ENCODE results near the gene KDM6B.

Gene KDM6B

DNA sequence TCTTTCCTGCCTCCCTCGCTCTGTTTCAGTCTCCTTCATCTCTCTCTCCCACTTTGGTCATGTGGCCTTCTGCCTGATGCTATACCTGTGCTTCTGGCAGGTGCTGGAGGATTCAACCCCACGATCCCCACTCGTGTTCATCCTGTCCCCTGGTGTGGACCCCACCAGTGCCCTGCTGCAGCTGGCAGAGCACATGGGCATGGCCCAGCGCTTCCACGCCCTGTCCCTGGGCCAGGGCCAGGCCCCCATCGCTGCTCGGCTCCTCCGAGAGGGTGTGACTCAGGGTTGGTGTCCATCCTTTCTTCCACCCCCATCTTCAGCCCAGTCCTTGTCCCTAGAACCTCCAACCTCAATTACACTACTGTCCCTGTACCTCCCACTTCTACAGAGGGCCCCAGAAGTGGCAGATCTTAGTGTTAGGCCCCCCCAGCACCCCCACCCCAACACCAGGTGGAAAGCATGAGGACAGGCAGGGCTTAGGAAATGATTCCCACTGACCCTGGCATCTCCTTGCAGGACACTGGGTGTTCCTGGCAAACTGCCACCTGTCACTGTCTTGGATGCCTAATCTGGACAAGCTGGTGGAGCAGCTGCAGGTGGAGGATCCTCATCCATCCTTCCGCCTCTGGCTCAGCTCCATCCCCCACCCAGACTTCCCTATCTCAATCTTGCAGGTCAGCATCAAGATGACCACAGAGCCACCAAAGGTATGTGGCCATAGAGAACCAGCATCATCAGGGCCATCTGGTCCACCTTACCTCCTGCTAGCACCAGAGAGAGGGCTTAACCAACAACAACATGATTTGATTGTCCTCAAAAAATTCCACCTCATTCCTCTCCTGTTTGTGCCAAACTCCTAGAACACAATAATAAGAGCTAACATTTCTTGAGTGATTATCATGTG is 9.7 kb upstream of the KDM6B start:
- no peak for DNase-seq

DNA sequence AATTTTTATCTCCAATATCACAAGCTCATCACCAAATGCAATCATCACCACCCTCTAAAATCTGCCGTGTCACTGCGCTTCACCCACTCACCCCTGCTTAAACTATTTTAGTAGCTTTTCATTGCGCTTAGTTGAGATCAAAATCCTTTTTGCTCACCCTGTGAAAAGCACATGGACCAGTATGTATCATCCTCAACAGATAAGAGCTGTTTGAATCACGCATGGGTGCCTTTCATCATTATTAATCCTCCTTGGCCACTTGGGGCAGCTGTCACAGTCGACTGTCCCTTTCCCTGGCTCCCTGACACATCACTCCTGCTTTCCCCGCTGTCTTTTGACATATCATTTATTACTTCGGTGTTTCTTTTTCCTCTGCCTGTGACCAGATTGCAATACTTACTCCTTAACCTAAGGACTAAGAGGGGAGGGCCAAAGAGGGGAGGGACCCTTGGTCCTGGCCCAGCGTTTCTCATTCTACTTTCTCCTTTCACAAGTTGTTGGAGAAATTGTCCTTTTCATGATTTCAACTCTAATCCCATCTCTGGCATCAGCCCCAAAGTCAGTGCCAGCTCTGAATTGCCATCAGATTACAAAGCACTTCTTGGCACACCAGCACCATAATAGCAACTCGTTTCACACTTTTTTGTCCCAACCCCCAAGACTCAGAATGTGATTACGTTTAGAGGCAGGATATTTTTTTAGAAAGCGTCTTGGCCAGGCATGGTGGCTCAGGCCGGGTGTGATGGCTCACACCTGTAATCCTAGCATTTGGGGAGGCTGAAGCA is 8.6 kb upstream of the KDM6B start:
- no peak for DNase-seq

DNA sequence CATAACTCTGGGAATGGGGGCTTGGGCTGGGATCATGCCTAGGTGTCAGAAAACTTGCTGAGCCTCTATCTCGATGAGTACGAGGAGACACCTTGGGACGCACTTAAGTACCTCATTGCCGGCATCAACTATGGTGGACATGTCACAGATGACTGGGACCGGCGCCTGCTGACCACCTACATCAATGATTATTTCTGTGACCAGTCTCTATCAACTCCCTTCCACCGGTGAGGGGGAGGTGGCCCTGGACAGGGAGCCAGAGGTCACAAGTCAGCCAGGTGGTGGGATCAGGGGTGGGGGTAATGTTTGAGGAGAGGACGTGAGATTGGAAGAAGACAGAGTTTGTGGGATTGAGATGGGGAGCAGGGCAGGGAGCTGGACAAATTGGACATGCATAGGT is 3.4 kb upstream of the KDM6B start:
- DNase-seq, result no peak

DNA sequence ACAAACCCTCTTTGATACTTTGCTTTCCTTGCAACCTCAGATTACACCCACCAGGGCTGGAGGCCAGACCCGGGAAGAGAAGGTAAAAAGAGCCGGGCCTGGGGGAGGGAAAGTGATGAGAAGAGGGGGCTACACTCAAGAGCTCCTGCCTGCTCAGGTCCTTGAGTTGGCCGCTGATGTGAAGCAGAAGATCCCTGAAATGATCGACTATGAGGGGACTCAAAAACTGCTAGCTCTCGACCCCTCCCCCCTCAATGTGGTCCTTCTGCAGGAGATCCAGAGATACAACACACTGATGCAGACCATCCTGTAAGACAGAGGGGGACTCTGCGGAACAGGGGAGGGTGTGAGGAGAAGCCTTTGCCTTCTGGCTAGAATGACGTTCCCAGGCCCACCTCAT is 2.8 kb upstream of the KDM6B start:
- DNase-seq, result no peak

DNA sequence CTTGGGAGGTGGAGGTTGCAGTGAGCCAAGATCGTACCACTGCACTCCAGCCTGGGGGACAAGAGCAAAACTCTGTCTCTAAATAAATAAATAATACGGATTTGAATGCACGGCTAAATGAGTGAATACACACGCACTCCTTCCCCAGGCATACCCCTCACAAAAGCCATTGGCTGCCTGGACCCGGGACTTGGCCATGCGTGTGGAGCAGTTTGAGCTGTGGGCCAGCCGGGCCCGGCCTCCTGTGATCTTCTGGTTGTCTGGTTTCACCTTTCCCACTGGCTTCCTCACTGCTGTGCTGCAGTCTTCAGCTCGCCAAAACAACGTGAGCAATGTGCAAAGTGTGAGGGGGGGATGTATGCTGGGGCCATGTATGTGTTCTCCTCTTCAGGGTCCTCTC is 1.6 kb upstream of the KDM6B start:
- DNase-seq, result no peak

DNA sequence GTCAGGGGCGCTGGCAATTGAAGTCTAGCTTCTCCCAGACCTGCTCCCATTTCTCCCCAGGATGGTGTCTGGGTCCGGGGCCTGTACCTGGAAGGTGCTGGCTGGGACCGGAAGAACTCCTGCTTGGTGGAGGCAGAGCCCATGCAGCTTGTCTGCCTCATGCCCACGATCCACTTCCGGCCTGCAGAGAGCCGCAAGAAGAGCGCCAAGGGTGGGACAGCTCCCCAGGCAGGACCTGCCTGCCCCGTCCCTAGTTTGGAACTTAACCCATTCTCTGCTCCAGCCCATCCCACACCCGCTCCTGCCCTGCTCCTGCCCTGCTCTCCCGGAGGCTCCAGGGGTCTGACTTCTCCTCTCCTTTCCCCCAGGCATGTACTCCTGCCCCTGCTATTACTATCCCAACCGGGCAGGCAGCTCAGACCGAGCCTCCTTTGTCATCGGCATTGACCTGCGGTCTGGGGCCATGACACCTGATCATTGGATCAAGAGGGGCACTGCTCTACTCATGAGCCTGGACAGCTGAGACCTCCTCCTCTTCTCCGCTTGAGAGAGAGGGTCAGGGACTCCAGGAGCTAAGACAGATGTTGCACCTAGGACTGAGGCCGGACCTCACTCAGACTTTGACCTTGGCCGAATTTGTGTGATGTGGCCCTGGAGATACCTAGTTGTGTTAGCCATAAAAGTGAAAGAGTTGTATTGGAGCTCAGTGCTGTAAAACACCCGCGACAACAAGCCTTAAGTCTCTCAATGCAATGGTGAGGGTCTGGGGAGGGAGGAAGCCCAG is 814 bp upstream of the KDM6B start:
- no peak for DNase-seq

DNA sequence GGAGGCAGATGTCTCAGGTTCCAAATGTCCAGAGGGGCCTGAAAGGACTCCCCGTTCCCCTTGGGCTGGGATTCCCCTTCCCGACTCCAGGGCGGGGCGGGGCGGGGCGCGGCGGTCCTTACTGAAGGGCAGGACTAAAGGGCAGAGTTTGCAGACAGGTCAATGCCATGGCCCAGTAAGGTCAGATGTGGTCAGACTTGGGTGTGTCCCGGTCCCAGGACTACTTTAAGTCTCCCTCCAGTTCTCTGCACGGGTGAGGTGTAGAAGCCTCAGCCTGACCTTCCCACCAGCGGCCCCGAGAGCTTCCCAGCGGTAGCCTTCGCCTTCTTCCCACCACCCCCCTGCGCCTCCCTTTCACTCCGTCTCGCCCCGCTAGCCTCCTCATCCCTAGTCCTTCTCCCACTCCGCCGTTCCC is 532 bp downstream of the KDM6B start:
- DNase-seq, result no peak

DNA sequence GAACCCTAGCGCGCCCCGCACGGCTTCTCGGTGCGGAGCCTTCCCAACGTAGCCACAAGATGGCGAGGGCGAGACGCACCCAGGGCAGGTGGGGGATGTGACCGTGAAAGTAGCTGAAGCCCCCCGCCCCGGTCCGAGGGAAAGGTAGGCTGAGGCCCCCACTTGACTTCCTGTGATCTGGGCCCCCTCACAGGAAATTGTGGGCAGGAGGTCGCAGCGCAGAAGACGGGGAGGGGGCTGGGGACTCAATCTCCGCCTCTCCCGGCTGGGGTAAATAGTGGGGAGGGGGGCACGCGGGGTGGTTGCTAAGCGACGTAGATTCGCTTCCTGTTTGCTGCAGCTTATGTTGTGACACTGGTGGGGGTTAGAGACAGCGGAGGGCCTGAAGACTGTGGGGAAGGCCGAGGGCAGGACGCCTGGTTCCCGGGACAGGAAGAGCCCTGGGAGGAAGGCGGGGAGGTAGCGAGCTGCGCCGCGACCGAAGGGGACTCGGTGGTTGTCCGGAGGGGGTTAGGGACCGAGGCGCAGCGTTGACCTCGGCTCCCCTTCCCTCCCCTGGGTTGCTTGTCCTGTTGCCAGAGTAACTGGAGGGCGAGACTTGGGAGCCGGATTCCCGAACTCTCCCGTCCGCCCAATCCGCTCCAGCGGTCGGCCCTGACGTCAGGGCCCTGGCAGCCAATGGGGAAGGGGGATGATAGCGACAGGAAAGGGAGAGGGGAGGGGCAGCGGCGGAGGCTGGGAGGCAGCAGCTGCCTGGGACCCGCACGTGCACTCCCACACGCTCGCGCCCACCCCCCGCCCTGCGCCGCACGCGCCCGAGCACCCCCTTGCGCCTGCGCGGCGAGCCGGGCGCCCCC is 1.2 kb downstream of the KDM6B start:
- peak; percentile 95 for DNase-seq

DNA sequence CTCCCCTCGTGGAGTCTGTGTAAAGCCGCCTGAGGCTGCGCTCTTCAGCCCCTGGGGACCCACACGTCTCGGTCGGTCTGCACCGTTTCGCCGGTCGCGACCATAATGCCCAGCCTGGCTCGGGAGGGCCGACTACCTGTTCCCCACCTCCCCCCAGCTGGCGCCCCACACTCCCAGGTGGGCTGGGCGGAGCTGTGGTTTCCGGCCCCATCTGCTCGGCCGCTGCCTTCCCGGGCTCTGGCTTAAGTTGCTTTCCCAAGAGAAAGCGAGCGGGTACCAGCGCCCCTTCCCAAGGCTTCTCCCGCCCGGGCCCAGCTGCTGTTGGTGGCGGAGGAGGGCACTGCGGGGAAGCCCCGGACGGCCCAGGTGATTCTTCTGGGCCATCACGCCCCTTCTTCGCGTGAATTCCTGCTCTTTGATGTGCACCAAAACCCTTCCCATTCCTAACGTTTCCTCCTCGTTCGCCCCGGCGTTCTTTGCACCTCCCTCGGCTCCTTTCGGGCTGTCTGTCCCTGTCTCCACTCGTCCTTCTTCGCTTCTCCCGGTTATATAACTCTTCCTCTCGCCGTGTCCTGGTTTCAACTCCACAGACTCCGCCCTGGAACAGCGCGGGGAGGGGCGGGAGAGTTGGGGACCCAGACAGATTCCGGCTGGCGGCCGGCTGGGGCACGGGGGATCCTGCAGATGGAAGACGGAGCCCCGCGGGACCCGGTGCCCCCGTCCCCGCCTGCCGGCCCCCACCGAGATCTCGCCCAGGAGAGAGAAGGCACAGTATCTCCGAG is 2.0 kb downstream of the KDM6B start:
- peak; percentile 48 for DNase-seq

DNA sequence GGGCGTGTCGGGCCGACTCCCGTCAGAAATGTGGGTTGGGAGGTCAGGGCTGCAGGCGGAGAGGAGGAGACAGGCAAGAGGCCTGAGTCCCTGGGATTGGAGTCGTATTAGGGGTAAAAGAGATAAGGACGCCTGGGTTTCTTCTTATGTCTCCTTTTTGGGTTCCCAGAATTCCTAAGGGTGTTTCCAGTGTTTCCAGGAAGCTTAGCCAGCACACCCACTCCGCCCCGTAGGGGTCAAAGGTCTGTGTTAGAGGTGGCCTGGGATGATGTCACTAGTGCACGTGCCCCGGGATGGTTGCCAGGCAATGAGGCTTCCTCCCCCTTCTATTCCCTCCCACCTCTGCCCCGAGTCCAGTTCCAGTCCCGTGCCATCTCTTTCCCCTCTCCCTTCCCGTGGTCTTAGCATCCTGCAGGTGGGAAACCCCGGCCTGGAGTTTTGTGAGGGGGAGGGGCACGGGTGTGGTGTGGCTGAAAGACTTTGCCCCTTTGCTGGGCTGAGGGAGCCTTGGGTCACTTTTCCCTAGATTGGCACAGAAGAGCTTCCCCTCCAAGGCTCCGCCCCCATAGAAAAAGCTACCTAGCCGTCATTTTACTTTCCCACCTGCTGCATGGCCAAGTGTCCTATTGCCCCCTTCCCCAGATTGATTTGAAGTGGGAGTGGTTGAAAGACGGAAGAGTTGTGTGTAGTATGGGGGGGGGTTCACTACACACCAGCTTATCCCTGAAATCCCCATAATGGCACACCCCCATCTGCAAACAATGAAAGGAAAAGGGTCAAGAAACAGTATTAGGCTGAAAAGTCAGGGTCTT is 2.8 kb downstream of the KDM6B start:
- DNase-seq, result peak; percentile 98

DNA sequence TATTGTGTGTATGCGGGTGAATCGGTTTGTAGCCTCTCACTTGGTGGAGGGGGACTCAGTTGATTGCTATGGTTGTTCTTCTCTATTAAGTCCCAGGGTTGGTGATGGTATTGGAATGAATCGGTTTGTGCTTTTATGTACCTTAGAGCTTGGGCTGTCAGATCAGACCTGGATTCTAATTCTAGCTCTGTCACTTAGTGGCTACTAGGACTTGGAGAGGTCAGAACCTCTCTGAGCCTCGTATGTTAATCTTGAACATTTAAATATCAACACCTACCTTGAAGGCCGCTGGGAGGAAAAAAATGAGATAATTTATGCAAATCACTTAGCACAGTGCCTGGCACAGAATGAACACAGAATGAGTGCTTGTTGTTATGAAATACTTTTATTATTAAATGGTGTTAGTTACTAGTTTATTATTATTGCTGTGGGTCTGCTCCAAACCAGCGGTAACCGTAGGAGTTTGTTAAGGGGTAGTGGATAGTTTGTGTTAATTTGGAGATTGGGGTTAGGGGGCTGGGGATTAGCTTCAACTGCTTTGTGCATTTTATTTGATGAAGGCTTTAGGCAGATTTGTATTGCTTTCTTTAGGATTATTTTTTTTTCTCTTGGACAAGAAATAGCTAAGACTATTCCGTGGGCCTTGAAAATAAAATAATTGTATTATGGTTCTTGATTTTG is 3.5 kb downstream of the KDM6B start:
- peak; percentile 70 for DNase-seq

DNA sequence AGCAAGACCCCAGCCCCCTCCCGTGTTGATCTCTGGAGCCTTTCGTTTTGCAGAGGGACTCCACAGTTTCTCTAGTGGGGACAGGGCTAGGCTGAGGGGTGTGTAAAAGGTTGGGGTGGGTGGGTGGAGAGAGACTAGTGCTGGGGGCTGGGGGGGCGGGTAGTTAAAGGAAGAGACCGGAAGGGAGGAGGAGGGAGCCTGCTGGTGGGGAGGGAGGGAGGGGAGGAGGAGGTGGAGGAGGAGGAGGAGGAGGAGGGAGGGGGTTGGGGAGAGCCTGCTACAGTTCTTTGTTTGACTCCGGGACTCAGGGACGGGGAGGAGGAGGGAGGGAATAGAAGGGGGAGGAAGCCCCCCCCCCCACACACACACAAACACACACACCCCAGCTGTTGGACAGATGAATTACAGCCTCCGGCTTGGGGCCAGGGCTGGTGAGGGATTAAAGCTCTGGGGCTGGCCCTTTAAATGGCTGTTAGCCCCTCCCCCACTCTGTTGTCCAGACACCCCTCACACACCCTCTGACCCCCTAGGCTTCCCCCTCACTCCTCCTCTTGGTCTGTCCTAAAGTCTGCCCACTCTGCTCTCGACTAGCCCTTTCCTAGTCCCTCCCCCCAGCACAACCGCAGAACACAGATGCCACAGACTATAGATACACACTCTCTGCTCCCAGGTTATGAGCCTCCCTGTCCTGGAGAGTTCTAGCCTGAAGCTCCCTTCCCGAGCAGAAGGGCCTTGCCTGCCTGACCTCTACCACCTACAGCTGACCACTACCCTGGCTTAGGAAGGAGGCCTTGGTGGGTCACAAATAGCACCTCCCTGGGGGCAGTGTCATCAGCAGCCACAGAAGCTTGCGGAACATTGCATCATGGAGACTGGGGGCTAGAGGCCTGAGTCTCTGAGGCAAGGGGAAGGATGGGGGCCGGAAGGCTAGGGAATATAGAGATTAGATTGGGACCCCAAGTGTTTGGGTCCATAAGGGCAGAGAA is 4.4 kb downstream of the KDM6B start:
- peak; percentile 42 for DNase-seq

DNA sequence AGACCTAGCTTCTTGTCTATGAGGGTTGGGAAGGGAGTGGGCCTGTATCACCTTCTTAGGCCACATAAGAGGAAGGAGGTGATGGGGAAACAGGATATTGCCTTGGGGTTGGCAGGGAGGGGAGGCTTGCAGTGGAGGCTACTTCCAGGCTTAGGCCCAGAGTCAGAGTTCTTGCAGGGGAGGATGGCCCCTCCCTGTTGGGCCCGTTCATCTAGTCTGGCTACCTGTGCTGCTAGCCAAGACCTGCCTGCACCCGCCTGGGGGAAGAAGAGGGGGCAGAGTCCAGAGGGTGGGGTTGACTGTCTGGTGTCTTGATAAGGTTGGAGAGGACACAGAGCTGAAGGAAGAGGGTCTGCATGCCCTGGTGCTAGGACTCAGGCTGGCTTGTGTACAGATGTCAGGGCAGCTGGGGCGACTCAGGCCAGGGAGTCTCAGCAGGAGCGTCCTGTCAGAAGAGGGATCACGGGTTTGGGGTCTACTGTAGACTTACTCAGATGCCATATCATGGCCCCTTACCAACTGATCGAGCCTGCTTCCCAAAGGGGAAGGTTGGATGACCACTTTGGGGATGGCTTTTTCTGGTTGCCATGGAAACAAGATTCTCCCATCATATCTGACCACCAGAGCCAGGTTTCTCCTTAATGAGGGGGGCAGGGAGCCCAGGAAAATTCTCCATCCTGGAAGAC is 5.3 kb downstream of the KDM6B start:
- DNase-seq, result no peak

DNA sequence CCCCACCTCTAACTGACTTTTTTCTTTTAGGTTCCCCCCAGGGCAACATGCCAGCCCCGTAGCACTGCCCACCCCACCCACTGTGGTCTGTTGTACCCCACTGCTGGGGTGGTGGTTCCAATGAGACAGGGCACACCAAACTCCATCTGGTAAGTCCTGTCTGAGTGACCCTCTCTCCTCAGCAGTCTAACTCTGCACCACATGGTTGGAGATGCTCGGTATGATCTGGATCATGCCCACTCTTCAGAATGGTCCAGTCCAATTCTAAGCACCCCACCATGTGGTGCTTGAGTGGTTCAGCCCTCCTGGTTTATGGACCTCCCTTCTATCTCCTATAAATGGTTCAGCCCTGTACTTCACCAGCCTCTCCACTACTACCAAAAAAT is 5.9 kb downstream of the KDM6B start:
- DNase-seq, result peak; percentile 8

DNA sequence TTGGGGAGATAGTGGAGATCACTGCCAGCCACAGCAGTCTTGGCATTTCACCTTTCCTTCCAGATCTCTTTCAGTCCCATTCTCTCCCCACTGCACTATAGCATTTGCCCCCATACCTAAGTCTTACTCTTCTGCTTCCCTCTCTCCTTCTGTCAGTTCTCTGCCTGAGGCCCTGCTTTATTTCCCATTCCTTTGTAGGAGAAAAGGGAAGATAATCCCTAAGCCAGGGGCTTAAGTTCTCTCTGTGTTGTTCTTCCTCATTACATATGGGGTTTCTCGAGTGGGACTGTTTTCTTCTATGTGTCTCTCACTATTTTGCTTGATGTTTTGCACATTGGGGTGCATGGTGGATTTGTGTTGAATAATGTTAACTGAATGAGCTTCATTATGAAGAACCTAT is 6.4 kb downstream of the KDM6B start:
- DNase-seq, result no peak

DNA sequence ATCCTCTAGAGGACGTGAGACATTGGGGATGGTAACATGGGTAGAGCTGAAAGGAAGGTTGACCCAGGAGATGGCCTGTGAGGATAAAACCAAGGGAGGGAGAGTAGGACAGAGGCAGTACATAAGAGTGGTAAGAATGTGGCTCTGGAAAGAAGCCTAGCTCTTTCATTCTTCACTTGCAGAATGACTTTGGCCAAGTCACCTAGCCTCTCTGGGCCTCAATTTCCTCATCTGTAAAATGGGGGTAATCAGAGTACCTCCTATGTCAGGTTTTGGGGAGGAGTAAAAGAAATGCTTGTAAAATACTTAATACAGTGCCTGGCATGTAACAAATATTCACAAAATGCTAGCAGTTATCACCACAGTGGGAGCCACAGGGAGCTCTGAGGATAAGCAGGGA is 6.9 kb downstream of the KDM6B start:
- no peak for DNase-seq

DNA sequence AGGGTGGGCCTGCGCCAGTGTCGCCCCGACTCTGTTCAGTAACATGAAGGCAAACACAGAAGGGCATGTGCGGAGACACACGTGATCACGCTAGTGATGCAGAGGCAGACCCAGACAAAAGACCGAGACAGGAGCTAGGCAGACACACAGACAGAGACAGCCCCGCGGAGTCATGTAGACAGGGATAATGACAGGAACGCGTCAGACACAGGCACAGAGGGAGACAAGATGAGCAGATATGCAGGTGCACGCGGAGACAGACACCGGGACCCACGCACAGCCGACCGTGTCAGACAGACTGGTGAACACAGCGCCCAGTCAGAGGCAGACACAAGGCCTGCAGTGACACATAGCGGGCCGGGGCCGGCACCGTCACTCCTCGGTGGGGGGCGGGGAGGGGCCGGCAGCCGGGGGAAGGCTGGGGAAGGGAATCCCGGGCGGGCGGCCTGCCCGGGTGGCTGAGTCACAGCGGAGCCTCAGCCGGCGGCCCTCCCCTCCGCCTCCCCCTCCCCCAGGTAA is 7.4 kb downstream of the KDM6B start:
- DNase-seq, result peak; percentile 61

DNA sequence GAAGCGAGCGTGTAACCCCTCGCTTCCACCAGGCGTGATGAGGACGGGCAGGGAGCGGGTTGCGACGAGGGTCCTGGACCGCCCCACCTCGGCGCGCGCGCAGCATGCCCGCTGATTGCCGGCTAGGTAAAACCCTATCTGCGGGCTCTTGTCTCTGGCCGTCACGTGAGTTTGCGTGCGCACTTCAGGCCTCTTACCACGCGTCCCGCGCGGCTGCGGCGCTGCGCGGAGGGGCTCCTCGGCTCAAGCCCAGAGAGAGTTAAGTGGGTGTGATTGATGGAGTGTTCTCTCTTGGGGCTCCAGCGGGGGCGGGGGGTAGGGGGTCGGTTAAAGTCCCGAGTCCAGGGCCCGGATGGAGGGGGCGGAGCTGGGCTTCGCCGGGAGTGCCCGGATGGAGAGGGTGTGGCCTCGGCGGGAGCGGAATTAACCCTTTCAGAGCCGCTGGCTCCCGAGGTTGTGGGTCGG is 7.9 kb downstream of the KDM6B start:
- DNase-seq, result peak; percentile 89
